HUES48 (cell line): ENCODE results near the gene KIAA0930.

Experiments used
- H3K27ac ChIP-seq: one replicate; pipeline ENCODE4 v1.7.0; 2013; ENCODE audit warnings: low read depth, low read length, inconsistent platforms
- H3K27me3 ChIP-seq: 2 replicates; pipeline ENCODE4 v1.6.1; 2013; ENCODE audit warnings: mild to moderate bottlenecking, low read length; ENCODE audit not compliant: control insufficient read depth, insufficient read depth
- H3K36me3 ChIP-seq: 2 replicates; pipeline ENCODE4 v1.6.1; 2013; ENCODE audit warnings: low read length; ENCODE audit not compliant: control insufficient read depth, insufficient read depth
- H3K4me1 ChIP-seq: 2 replicates; pipeline ENCODE4 v1.6.1; 2013; ENCODE audit warnings: mild to moderate bottlenecking, low read length; ENCODE audit not compliant: control insufficient read depth, insufficient read depth
- H3K4me3 ChIP-seq: 2 replicates; pipeline ENCODE4 v1.5.1; 2013; ENCODE audit warnings: mild to moderate bottlenecking, low read depth, low read length
- H3K9ac ChIP-seq: 2 replicates; pipeline ENCODE4 v1.6.1; 2013; ENCODE audit warnings: mild to moderate bottlenecking, low read depth, low read length, moderate library complexity
- H3K9me3 ChIP-seq: 2 replicates; pipeline ENCODE4 v1.6.1; 2013; ENCODE audit warnings: low read length; ENCODE audit not compliant: control insufficient read depth, insufficient read depth

Gene KIAA0930

GRCh38 chr22:45244916-45245315 is 4.2 kb upstream of the KIAA0930 start:
- Histone ChIP-seq H3K36me3 (no peaks in the 10 kb centered on the region), H3K9ac (no peak overlapping the region), H3K27me3 (peaks cover 10% of the 10 kb centered on the region), H3K27ac (no peak overlapping the region), H3K9me3 (no peaks in the 10 kb centered on the region), H3K4me1 (peaks cover 4% of the 10 kb centered on the region; the same call in 1 of the 2 replicates), H3K4me3 (no peak overlapping the region)

GRCh38 chr22:45242778-45243191 is 2.1 kb upstream of the KIAA0930 start:
- peaks cover 11% of the 10 kb centered on the region for H3K4me1 ChIP-seq
- no peak overlapping the region for H3K27ac ChIP-seq
- H3K36me3 ChIP-seq: peaks cover 7% of the 10 kb centered on the region; the same call in 1 of the 2 replicates
- H3K27me3 ChIP-seq: peaks cover 12% of the 10 kb centered on the region
- H3K9ac ChIP-seq: no peak overlapping the region
- no peaks in the 10 kb centered on the region for H3K9me3 ChIP-seq
- no peak overlapping the region for H3K4me3 ChIP-seq

GRCh38 chr22:45240104-45240809 is 437 bp downstream of the KIAA0930 start:
- H3K4me3 ChIP-seq: peak overlapping the region; percentile 71
- H3K36me3 ChIP-seq: peaks cover 7% of the 10 kb centered on the region
- peaks cover 11% of the 10 kb centered on the region for H3K4me1 ChIP-seq
- H3K27me3 ChIP-seq: peaks cover 12% of the 10 kb centered on the region
- H3K27ac ChIP-seq: no peak overlapping the region
- no peak overlapping the region; the same call in 1 of the 2 replicates for H3K9ac ChIP-seq
- no peaks in the 10 kb centered on the region for H3K9me3 ChIP-seq

GRCh38 chr22:45239681-45240051 is 1.0 kb downstream of the KIAA0930 start:
- Histone ChIP-seq H3K9me3 (no peaks in the 10 kb centered on the region), H3K4me1 (peaks cover 11% of the 10 kb centered on the region), H3K4me3 (peak overlapping the region; percentile 71), H3K27me3 (peaks cover 12% of the 10 kb centered on the region), H3K27ac (no peak overlapping the region), H3K9ac (no peak overlapping the region), H3K36me3 (peaks cover 8% of the 10 kb centered on the region)

- Histone ChIP-seq H3K9ac (no peak overlapping the region), H3K27me3 (peaks cover 12% of the 10 kb centered on the region), H3K36me3 (peaks cover 10% of the 10 kb centered on the region), H3K4me1 (peaks cover 11% of the 10 kb centered on the region), H3K4me3 (peak overlapping the region; percentile 71), H3K27ac (no peak overlapping the region), H3K9me3 (no peaks in the 10 kb centered on the region)
These were observed 1.6 kb downstream of the KIAA0930 start for GRCh38 chr22:45238957-45239680.

GRCh38 chr22:45238076-45238956 is 2.4 kb downstream of the KIAA0930 start:
- Histone ChIP-seq H3K9ac (no peak overlapping the region), H3K27ac (no peak overlapping the region), H3K4me3 (no peak overlapping the region), H3K4me1 (peaks cover 11% of the 10 kb centered on the region), H3K9me3 (no peaks in the 10 kb centered on the region), H3K36me3 (peaks cover 10% of the 10 kb centered on the region), H3K27me3 (peaks cover 12% of the 10 kb centered on the region)

GRCh38 chr22:45237065-45237990 is 3.4 kb downstream of the KIAA0930 start:
- Histone ChIP-seq H3K27me3 (peaks cover 12% of the 10 kb centered on the region), H3K9me3 (no peaks in the 10 kb centered on the region), H3K9ac (no peak overlapping the region), H3K27ac (no peak overlapping the region), H3K4me1 (peaks cover 11% of the 10 kb centered on the region), H3K36me3 (peaks cover 10% of the 10 kb centered on the region), H3K4me3 (no peak overlapping the region)

- no peaks in the 10 kb centered on the region for H3K9me3 ChIP-seq
- no peak overlapping the region for H3K27ac ChIP-seq
- H3K4me3 ChIP-seq: no peak overlapping the region
- H3K36me3 ChIP-seq: peaks cover 10% of the 10 kb centered on the region
- peaks cover 8% of the 10 kb centered on the region for H3K4me1 ChIP-seq
- peaks cover 7% of the 10 kb centered on the region; the same call in 1 of the 2 replicates for H3K27me3 ChIP-seq
- H3K9ac ChIP-seq: no peak overlapping the region
These were observed 4.8 kb downstream of the KIAA0930 start for GRCh38 chr22:45235851-45236342.

- Histone ChIP-seq H3K4me3 (no peak overlapping the region), H3K27ac (no peak overlapping the region), H3K27me3 (peaks cover 5% of the 10 kb centered on the region; the same call in 1 of the 2 replicates), H3K36me3 (peaks cover 10% of the 10 kb centered on the region), H3K9ac (no peak overlapping the region), H3K4me1 (peaks cover 8% of the 10 kb centered on the region), H3K9me3 (no peaks in the 10 kb centered on the region)
These were observed 5.5 kb downstream of the KIAA0930 start for GRCh38 chr22:45235101-45235777.
